Left lung (tissue), 10 donors: ENCODE results near the gene NAV3. TPM values are rescaled to one million over a fixed set of nuclear protein-coding genes. Genes with fewer than 3 reads are reported as not detected.

Source experiments
- ATAC-seq: fragments of 200-7000 bp; cut with Tn5 transposase; one replicate; pipeline ENCODE4 v1.9.1; 2020; ENCODE audit warnings: moderate library complexity
- DNase-seq, 4 donors: peaks; one replicate each; pipeline ENCODE4 v3.0.0-alpha.2; 2013 to 2020
- H3K27ac ChIP-seq, 2 donors: fragments of 200-600 bp; sonication (generic) in 1 of 2; one replicate each; pipeline versions ENCODE4 v1.5.0 to v1.8.0; 2020 to 2021
- H3K27me3 ChIP-seq, 2 donors: fragments of 200-600 bp; sonication (generic) in 1 of 2; one replicate each; pipeline versions ENCODE4 v1.5.0 to v1.8.0; 2020 to 2021
- H3K36me3 ChIP-seq, 2 donors: fragments of 200-600 bp; sonication (generic) in 1 of 2; one replicate each; pipeline versions ENCODE4 v1.5.0 to v1.8.0; 2020 to 2021
- H3K4me1 ChIP-seq, 2 donors: fragments of 200-600 bp; one replicate each; pipeline ENCODE4 v1.8.0; 2021
- H3K4me3 ChIP-seq, 2 donors: fragments of 200-600 bp; sonication (generic) in 1 of 2; one replicate each; pipeline versions ENCODE4 v1.5.0 to v1.8.0; 2020 to 2021; ENCODE audit warnings: mild to moderate bottlenecking in 1 of 2
- H3K9me3 ChIP-seq, 2 donors: fragments of 200-600 bp; sonication (generic) in 1 of 2; one replicate each; pipeline versions ENCODE4 v1.5.0 to v1.8.0; 2020 to 2021
- intact Hi-C, 2 donors: fragments of 100-400 bp; cut with DNase I; formaldehyde crosslinking; loops; one replicate each; pipeline versions ENCODE4 v1.11.2 to v1.14.2; 2022
- polyA plus RNA-seq, 6 donors: library from polyadenylated mRNA; unstranded; fragments of 120-200 nt; gene quantifications; one replicate each; pipeline ENCODE4 v1.2.1, GENCODE V29; 2013; ENCODE audit not compliant: insufficient read length in 6 of 6
- total RNA-seq, 2 donors: library from RNA; stranded (reverse); fragmentation: NEBNext Ultra II Directional; extraction: Animal tissue kit (Norgen Biotek cat#: 25700); gene quantifications; one replicate each; pipeline ENCODE4 v1.2.1, GENCODE V29; 2021
- TF ChIP-seq, protein P1 (sequence below), 2 donors: fragments of 200-600 bp; sonication (generic) in 1 of 2; IDR thresholded peaks; one replicate each; pipeline versions ENCODE4 v1.5.0 to v1.8.0; 2021; ENCODE audit warnings: antibody characterized with exemption in 2 of 2
- donor health status: DM: no; HTN: yes; CAD: no.
- donor health status: DM: no; HTN: no; CAD: no.

Gene NAV3
- total and polyA plus RNA-seq, 8 donors, result 5.2 to 10.8 (median 6.8) TPM

DNA sequence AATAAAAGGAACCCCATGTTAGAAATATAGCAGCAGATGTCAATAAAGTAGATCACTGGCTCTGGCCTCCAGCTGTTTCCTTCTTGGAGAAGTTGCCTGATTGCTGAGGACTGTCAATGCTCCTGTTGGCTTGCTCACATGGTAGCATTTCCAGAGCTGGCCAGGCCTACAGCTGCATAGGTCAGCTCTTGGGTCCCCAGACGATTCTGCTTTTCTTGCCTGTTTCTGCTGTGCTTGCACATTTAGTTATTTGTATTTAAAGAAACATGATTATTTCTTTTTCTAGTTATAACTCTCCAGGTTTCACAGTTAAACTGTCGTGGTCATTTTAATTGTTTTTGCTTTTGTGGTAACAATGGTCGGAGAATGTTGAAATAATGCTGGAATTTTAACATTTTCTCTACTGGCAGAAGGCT is 7.2 kb downstream of the NAV3 start:
- no peak overlapping the region for H3K27ac ChIP-seq
- H3K4me1 ChIP-seq, result no peaks in the 10 kb centered on the region
- H3K4me3 ChIP-seq, result no peak overlapping the region
- H3K9me3 ChIP-seq, result no peaks in the 10 kb centered on the region
- intact Hi-C loops, result no loop called here
- H3K36me3 ChIP-seq, result no peaks in the 10 kb centered on the region
- TF ChIP-seq, protein P1, sequence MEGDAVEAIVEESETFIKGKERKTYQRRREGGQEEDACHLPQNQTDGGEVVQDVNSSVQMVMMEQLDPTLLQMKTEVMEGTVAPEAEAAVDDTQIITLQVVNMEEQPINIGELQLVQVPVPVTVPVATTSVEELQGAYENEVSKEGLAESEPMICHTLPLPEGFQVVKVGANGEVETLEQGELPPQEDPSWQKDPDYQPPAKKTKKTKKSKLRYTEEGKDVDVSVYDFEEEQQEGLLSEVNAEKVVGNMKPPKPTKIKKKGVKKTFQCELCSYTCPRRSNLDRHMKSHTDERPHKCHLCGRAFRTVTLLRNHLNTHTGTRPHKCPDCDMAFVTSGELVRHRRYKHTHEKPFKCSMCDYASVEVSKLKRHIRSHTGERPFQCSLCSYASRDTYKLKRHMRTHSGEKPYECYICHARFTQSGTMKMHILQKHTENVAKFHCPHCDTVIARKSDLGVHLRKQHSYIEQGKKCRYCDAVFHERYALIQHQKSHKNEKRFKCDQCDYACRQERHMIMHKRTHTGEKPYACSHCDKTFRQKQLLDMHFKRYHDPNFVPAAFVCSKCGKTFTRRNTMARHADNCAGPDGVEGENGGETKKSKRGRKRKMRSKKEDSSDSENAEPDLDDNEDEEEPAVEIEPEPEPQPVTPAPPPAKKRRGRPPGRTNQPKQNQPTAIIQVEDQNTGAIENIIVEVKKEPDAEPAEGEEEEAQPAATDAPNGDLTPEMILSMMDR (IDR thresholded peaks at IDR 0.05), result no peak
- H3K27me3 ChIP-seq, result no peaks in the 10 kb centered on the region
- DNase-seq, result peak in 1 of 4 donors; percentile 64
- no peak for ATAC-seq

DNA sequence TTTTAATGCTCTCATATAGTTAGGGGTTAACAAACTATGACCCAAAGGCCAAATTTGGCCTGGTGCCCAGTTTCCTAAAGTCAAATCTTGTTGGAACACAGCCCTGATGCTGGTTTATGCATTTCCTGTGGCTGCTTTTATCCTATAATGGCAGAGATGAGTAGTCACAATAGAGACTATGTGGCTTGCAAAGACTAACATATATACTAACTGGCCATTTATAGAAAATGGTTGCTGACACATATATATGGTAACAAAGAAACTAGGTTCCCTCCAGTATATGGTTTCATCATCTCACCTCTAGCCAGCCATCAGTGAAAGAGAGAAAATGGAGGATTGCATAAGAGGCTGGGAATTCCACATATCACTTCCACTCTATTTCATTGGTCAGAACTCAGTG is 10.8 kb downstream of the NAV3 start:
- H3K4me3 ChIP-seq, result no peak overlapping the region
- no peaks in the 10 kb centered on the region for H3K4me1 ChIP-seq
- no peak for ATAC-seq
- no peaks in the 10 kb centered on the region for H3K36me3 ChIP-seq
- no peak overlapping the region for H3K27ac ChIP-seq
- H3K27me3 ChIP-seq, result no peaks in the 10 kb centered on the region
- DNase-seq, result no peak
- H3K9me3 ChIP-seq, result no peaks in the 10 kb centered on the region
- TF ChIP-seq, protein P1 (IDR thresholded peaks at IDR 0.05), result no peak
- intact Hi-C loops, result no loop called here

DNA sequence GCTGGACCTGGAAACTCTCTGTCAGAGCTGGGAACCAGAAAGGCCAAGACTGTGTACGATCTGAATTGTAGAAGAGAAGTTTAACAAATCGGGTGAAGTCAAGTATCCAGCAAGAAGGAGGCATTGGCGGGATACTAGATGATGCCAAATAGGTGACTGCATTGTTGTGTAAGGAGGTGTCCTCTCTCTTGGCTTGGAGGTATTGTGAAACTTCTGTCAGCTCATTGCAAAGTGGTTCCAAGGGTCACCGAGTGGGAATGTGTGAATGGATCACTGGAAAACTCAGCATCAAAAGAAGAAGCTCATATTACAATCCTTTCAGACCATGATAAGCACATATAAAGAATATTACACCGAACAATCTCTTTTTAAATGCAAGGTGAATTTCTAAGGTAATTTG is 11.7 kb downstream of the NAV3 start:
- intact Hi-C loops, result no loop called here
- DNase-seq, result no peak
- ATAC-seq, result no peak
- H3K4me3 ChIP-seq, result no peak overlapping the region
- H3K36me3 ChIP-seq, result no peaks in the 10 kb centered on the region
- no peak overlapping the region for H3K27ac ChIP-seq
- H3K9me3 ChIP-seq, result no peaks in the 10 kb centered on the region
- TF ChIP-seq, protein P1 (IDR thresholded peaks at IDR 0.05), result no peak
- H3K4me1 ChIP-seq, result peaks cover 0 to 4% of the 10 kb centered on the region in 2 donors
- no peaks in the 10 kb centered on the region for H3K27me3 ChIP-seq

DNA sequence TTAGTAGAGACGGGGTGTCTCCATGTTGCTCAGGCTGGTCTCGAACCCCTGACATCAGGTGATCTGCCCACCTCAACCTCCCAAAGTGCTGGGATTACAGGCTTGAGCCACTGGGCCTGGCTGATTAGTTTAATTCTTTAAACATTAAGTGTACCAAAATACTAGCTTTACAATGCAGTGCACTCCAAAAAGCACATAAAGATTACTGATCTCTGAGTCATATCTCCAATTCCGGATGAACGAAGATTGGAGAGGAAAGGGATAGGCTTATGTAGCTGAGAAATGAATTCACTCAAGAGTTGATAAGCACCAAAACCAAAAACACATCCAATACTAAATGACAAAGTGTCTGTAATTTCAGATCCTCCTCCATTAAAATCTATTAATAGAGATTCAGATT is 15.1 kb downstream of the NAV3 start:
- TF ChIP-seq, protein P1 (IDR thresholded peaks at IDR 0.05), result no peak
- H3K4me1 ChIP-seq, result peaks cover 0 to 17% of the 10 kb centered on the region in 2 donors
- no peak for ATAC-seq
- no peak overlapping the region for H3K4me3 ChIP-seq
- intact Hi-C loops, result no loop called here
- H3K27ac ChIP-seq, result no peak overlapping the region
- no peaks in the 10 kb centered on the region for H3K9me3 ChIP-seq
- H3K27me3 ChIP-seq, result no peaks in the 10 kb centered on the region
- H3K36me3 ChIP-seq, result no peaks in the 10 kb centered on the region
- DNase-seq, result no peak

DNA sequence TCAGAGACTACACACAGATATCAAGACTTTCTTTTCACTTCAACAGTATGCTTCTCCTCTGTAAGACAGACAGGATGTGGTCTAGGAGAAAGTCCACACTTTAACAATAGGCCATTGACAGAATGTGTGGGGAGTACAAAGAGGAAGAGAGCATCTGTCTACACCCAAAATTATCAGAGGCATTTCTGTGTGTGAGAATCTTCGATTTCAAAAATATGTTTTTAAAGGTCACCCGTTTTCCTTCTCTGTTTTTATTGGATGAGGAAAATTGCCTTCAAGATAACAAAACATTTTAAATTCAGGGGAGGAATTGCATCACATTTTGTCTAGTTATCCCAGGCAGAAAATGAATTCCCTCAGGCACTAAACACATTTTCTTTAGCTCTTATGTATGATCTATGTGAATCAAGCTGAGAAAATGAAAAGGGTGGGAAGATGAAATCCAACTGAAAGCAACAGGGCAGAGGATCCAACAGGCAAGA is 16.4 kb downstream of the NAV3 start:
- intact Hi-C loops, result no loop called here
- no peak for ATAC-seq
- Histone ChIP-seq H3K27ac (peak overlapping the region in 1 of 2 donors; percentile 0), H3K27me3 (no peaks in the 10 kb centered on the region), H3K36me3 (no peaks in the 10 kb centered on the region), H3K4me1 (peaks cover 0 to 17% of the 10 kb centered on the region in 2 donors), H3K4me3 (no peak overlapping the region), H3K9me3 (no peaks in the 10 kb centered on the region)
- DNase-seq, result no peak
- TF ChIP-seq, protein P1 (IDR thresholded peaks at IDR 0.05), result no peak
